ENCODE data around the gene FLYWCH2. TPM values are rescaled to one million over a fixed set of nuclear protein-coding genes. Genes with fewer than 3 reads are reported as not detected.

FLYWCH2 gene
- total and polyA plus RNA-seq, 2 donors (not counting 3 experiments of a cell fraction or from before 2014, with no cell fraction given) = 18.3 to 34.6 TPM

DNA sequence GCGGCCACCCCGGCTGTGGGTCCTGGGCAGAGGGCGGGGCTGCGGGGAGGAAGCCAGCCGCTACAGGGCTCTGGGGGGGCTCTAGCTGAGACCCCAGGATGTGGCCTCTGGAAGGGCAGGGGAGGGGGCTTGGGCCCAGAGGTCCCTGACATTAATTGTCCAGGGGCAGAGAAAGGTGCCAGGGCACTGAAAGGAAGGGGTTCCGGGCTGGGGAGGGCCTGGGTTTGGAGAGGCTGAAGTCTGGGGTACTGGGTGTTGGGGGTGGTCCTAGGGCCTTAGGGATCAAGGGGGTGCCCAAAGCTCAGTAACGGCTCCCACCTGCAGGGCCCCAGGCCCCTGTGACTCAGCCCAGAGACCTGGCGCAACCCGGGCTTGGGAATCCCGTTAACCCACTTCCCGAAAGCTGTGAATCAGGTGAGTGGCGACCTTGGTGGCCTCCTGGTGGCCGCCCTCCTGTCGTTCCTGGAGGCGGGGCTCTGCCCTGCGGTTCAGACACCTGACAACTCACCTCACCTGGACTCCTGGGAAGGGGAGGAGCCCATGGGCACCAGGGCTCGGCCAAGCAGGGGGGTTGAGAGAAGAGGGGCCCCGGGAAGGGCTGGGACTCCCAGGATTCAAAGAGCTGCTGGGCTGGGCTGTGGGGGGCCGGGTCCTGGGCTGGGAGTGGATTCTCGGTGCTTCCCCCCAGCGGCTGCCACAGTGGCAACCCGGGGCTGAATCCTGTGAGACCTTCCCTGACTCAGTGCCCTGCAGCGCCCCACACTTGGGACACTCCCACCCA, 24.6 kb upstream of the FLYWCH2 start:
- no peaks in the 10 kb centered on the region for H3K9me1 ChIP-seq (replicated peaks; ENCODE audit: control insufficient read depth, extremely low read depth, insufficient read depth, low read length)
- H3K36me3 ChIP-seq (ENCODE audit: control insufficient read depth in 2 of 2, extremely low read depth in 1 of 2, insufficient read depth in 2 of 2, low read length in 2 of 2) = no peaks in the 10 kb centered on the region
- H4K20me1 ChIP-seq (replicated peaks; ENCODE audit: control insufficient read depth, extremely low read depth, insufficient read depth, low read length) = no peaks in the 10 kb centered on the region
- peaks cover 2 to 7% of the 10 kb centered on the region in 2 experiments for H3K27me3 ChIP-seq (ENCODE audit: control insufficient read depth in 2 of 2, insufficient read depth in 2 of 2, low read length in 2 of 2)
- H3K27ac ChIP-seq (ENCODE audit: insufficient read depth, low read depth, low read length) = no peak overlapping the region
- POLR2A ChIA-PET = no interaction called here
- intact Hi-C loops (cut with micrococcal nuclease) = no loop called here
- dilution Hi-C loops (cut with MboI; ENCODE audit: extremely low pct_ligation_motif_present, low sequenced_read_pairs) = no loop called here
- CTCF ChIA-PET = no interaction called here
- peak; percentile 52 for TF ChIP-seq EZH2 (IDR thresholded peaks at IDR 0.05; ENCODE audit: borderline replicate concordance, low read depth, low read length, severe bottlenecking)
- no peak for TF ChIP-seq POLR2AphosphoS5 (IDR thresholded peaks at IDR 0.05; ENCODE audit: insufficient read depth, low read depth, low read length)
- TF ChIP-seq JUN (IDR thresholded peaks at IDR 0.05; ENCODE audit: borderline replicate concordance, insufficient read depth, insufficient read length, low read depth) = no peak
- H3K9me3 ChIP-seq (replicated peaks; ENCODE audit: control insufficient read depth, insufficient read depth, low read length) = peaks cover 2% of the 10 kb centered on the region
- DNase-seq (ENCODE audit: low read depth, low spot score) = no peak
- no peak overlapping the region for H3K9ac ChIP-seq (replicated peaks; ENCODE audit: extremely low read depth, insufficient read depth, low read length)
- no peak overlapping the region for H3K4me3 ChIP-seq (replicated peaks in 1 of 3; ENCODE audit: insufficient read depth in 1 of 3, low read depth in 1 of 3, low read length in 3 of 3)
- H2AFZ ChIP-seq (ENCODE audit: low read depth, low read length) = no peak overlapping the region
- no TSS peak for BruUV-seq (replicated peaks)
- FAIRE-seq = no peak
- no peak overlapping the region for H3K4me2 ChIP-seq (ENCODE audit: insufficient read depth, low read length)
- H3K4me1 ChIP-seq (ENCODE audit: control insufficient read depth, extremely low read depth, insufficient read depth, low read length) = no peaks in the 10 kb centered on the region
- H3K79me2 ChIP-seq (ENCODE audit: control insufficient read depth, insufficient read depth, low read length) = no peaks in the 10 kb centered on the region

GRCh38 chr16:2859686-2860265, 23.2 kb upstream of the FLYWCH2 start:
- Histone ChIP-seq H3K27me3 (ENCODE audit: control insufficient read depth in 2 of 2, insufficient read depth in 2 of 2, low read length in 2 of 2) (peaks cover 2 to 7% of the 10 kb centered on the region in 2 experiments), H4K20me1 (replicated peaks; ENCODE audit: control insufficient read depth, extremely low read depth, insufficient read depth, low read length) (no peaks in the 10 kb centered on the region), H3K36me3 (ENCODE audit: control insufficient read depth in 2 of 2, extremely low read depth in 1 of 2, insufficient read depth in 2 of 2, low read length in 2 of 2) (no peaks in the 10 kb centered on the region), H2AFZ (ENCODE audit: low read depth, low read length) (no peak overlapping the region), H3K9ac (replicated peaks; ENCODE audit: extremely low read depth, insufficient read depth, low read length) (no peak overlapping the region), H3K4me3 (replicated peaks in 1 of 3; ENCODE audit: insufficient read depth in 1 of 3, low read depth in 1 of 3, low read length in 3 of 3) (no peak overlapping the region), H3K79me2 (ENCODE audit: control insufficient read depth, insufficient read depth, low read length) (no peaks in the 10 kb centered on the region), H3K9me1 (replicated peaks; ENCODE audit: control insufficient read depth, extremely low read depth, insufficient read depth, low read length) (no peaks in the 10 kb centered on the region), H3K27ac (ENCODE audit: insufficient read depth, low read depth, low read length) (no peak overlapping the region), H3K4me2 (ENCODE audit: insufficient read depth, low read length) (no peak overlapping the region), H3K9me3 (replicated peaks; ENCODE audit: control insufficient read depth, insufficient read depth, low read length) (no peaks in the 10 kb centered on the region), H3K4me1 (ENCODE audit: control insufficient read depth, extremely low read depth, insufficient read depth, low read length) (no peaks in the 10 kb centered on the region)
- POLR2A ChIA-PET = no interaction called here
- intact Hi-C loops (cut with micrococcal nuclease) (no loop called here), dilution Hi-C loops (cut with MboI; ENCODE audit: extremely low pct_ligation_motif_present, low sequenced_read_pairs) (no loop called here)
- FAIRE-seq (no peak), DNase-seq (ENCODE audit: low read depth, low spot score) (no peak)
- CTCF ChIA-PET = interaction anchor here (0.8 to 1.6 kb wide), 2 partner anchors 9 to 21 kb away, joined by 3 to 11 read pairs; no protein-coding TSS in a partner anchor
- TF ChIP-seq POLR2A (IDR thresholded peaks at IDR 0.05; ENCODE audit: low read depth, low read length) = no peak
- no peak for TF ChIP-seq MYC (IDR thresholded peaks at IDR 0.05; ENCODE audit: low read depth, low read length)
- no peak for TF ChIP-seq JUN (IDR thresholded peaks at IDR 0.05; ENCODE audit: borderline replicate concordance, insufficient read depth, insufficient read length, low read depth)
- no TSS peak for BruUV-seq (replicated peaks)

Data from endothelial cell of umbilical vein (primary cell).